GM12864 (cell line): ENCODE measurements around the gene RCHY1.
"Not testable (repeated sequence)": the region's sequence is repeated elsewhere in the genome, so short reads cannot be mapped to it uniquely, and the experiment has no call there.

Experiments used
- DNase-seq: peaks from one replicate; pipeline ENCODE4 v3.0.0-alpha.2; 2011; ENCODE audit warnings: low read depth
- H3K4me3 ChIP-seq: 2 replicates; pipeline ENCODE4 v1.5.1; 2011; ENCODE audit warnings: mild to moderate bottlenecking, low read depth, low read length, control low read depth
- TF ChIP-seq, protein P1 (sequence below): IDR thresholded peaks from 2 replicates; pipeline ENCODE4 v1.5.1; 2011; ENCODE audit warnings: low read depth, mild to moderate bottlenecking, moderate library complexity, low read length, control low read depth, inconsistent platforms; ENCODE audit errors: missing control alignments

Gene RCHY1

DNA sequence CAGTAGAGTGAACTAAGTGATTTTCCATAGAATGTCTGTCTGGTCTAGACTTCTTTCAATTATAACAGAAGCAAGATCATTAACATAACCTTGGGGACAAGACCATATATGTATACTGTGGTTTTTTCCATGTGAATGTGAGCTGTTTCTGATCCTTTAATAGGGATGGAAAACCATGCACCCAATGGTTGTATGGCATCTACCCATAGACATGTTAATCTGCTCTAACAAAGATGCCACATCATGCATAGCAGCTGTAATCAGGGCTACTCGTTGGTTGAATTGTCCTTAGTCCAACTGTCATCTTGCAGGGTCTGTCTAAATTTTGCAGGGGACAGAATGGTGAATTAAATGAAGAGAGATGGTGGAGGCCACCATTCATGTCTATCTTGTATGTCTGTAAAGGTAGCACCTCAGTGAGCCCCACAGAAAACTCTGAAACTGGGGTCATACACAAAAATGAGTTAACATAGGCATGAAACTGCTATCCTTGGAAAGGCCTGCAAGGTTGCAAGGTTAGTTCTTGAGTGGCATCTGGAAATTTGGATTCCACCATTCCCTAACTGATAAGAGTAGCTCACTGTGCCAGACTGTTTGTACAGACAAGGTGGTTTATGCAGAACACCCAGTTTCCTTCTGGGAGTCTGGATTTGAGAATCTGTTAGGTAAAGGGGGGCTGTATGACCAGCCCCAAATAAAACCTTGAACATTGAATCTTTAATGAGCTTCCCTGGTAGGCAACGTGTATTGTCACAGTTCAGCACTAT is 16.5 kb upstream of the RCHY1 start:
- TF ChIP-seq, protein P1, sequence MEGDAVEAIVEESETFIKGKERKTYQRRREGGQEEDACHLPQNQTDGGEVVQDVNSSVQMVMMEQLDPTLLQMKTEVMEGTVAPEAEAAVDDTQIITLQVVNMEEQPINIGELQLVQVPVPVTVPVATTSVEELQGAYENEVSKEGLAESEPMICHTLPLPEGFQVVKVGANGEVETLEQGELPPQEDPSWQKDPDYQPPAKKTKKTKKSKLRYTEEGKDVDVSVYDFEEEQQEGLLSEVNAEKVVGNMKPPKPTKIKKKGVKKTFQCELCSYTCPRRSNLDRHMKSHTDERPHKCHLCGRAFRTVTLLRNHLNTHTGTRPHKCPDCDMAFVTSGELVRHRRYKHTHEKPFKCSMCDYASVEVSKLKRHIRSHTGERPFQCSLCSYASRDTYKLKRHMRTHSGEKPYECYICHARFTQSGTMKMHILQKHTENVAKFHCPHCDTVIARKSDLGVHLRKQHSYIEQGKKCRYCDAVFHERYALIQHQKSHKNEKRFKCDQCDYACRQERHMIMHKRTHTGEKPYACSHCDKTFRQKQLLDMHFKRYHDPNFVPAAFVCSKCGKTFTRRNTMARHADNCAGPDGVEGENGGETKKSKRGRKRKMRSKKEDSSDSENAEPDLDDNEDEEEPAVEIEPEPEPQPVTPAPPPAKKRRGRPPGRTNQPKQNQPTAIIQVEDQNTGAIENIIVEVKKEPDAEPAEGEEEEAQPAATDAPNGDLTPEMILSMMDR = no peak
- DNase-seq = no peak
- no peak overlapping the region for H3K4me3 ChIP-seq

DNA sequence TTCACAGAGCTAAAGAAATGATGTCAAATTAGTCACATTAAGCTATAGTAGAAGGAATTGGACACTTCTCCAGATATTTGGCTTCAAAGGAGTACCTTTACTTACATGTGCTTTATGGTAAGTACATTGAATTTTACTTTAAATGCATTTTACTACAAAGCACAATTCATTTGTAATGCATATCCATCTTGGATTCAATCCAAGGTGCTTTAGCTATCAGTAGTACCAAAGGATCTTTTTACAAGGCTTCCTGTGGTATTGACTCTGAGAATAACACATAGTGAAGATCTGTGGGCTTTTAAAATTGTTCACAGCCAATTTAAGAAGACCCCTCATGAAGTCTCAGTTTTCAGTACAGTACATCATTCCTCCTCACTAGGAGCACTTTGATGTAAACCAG is 13.3 kb upstream of the RCHY1 start:
- TF ChIP-seq, protein P1 = no peak
- no peak for DNase-seq

DNA sequence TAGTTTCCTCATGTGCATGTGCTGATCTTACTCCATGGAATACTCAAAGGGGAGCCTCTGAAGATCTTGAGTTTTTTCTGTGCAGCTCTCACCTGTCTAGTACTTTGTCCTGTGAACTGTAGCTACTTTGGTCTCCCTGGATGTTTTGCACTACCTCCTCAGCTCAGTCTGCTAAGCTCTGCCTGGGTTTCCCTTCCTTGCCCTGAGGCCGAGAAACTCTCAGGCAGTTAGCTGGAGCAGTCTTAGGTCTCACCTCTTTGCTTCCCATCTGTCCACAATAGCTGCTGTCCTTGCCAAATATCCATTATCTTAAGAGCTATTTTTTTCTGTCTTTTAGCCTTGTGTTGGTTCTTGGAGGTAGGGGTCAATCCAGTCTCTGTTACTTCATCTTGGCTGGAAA is 11.7 kb upstream of the RCHY1 start:
- no peak overlapping the region for H3K4me3 ChIP-seq
- TF ChIP-seq, protein P1 = no peak
- DNase-seq = no peak

More for the DNA sequence above, 13.3 kb upstream of the RCHY1 start:
- H3K4me3 ChIP-seq = no peak overlapping the region

DNA sequence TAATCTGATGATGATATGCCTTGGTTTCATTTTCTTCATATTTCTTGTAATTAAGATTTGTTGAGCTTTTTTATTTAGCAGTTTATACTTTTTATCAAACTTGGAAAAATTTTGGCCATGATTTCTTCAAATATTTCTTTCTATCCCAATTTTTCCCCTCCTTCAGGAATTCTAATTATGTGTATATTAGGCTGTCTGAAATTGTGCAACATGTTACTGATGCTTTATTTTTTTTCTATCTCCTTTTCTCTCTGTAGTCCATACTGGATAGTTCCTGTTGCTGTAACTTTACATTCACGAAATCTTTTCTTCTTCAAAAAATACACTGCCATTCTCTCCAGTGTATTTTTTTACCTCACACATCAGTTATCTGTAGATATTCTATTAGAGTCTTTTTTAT is 10.9 kb upstream of the RCHY1 start:
- TF ChIP-seq, protein P1 = no peak
- DNase-seq = no peak
- no peak overlapping the region for H3K4me3 ChIP-seq

DNA sequence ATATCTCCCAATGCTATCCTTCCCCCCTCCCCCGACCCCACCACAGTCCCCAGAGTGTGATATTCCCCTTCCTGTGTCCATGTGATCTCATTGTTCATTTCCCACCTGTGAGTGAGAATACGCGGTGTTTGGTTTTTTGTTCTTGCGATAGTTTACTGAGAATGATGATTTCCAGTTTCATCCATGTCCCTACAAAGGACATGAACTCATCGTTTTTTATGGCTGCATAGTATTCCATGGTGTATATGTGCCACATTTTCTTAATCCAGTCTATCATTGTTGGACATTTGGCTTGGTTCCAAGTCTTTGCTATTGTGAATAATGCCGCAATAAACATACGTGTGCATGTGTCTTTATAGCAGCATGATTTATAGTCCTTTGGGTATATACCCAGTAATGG is 5.2 kb upstream of the RCHY1 start:
- not testable (repeated sequence) for DNase-seq, H3K4me3 ChIP-seq

DNA sequence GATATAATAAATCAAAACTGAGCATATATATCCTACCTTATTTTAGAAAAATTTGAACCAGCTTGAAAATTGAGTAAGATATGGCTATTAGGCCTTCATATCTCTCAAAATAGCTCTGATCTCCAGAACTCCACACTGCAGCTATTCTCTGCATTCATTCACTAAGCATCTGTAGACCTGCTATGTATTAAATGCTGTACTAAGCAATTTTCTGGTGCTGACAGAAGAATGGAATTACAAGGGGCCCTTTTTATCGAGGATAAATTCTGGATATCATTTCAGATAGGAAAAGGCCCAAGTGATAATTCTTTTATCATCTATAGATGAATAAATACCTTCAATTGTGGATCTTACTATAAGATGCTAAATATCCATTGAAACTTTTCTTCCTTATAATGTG is 1.9 kb upstream of the RCHY1 start:
- no peak for DNase-seq
- TF ChIP-seq, protein P1 = no peak
- no peak overlapping the region for H3K4me3 ChIP-seq

DNA sequence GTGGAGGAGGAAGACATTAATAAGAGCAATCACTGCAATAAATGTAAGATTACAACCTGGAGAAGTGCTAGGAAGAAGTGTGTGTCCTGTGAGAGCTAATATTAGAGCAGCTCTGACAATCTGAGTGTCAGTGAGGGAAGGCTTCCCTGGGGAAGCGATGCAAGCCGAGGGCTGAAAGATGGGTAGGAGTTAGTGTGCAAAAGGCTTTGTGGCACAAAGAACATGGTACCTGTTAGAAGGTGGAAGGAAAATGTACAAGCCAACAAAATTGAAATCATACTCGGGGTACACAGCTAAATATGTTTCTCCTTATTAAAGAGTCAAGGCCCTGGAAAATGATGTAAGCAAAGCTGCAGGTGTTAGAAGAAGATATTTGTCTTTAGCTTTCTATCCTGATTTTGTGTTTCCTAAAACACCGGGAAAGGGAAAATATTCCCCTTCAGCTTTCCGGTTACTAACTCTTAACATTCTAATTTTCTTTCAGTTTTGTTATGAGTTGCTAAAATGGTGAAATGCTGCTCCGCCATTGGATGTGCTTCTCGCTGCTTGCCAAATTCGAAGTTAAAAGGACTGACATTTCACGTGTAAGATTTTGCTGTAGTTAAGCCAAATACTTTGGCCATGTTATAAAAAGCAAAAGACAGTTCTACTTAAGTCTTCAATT is 878 bp upstream of the RCHY1 start:
- TF ChIP-seq, protein P1 = no peak
- peak overlapping the region; percentile 85 for H3K4me3 ChIP-seq
- DNase-seq = no peak
